T-helper 22 cell (primary cell): ENCODE data around the gene MAP3K5.
A peak's percentile ranks its signal among the peaks of the same experiment; 100 is the strongest.

Source experiments
- DNase-seq: peaks from one replicate; pipeline ENCODE4 v3.0.0-alpha.2; 2020; ENCODE audit warnings: low read depth

Gene MAP3K5

GRCh38 chr6:136571065-136571464 is 221.2 kb downstream of the MAP3K5 start:
- no peak for DNase-seq

- DNase-seq, result no peak
Observed at GRCh38 chr6:136568129-136568528, 224.1 kb downstream of the MAP3K5 start.

- DNase-seq, result no peak
Observed at GRCh38 chr6:136567688-136568087, 224.6 kb downstream of the MAP3K5 start.

GRCh38 chr6:136566851-136567250 is 225.4 kb downstream of the MAP3K5 start:
- DNase-seq, result no peak

GRCh38 chr6:136566007-136566487 is 226.2 kb downstream of the MAP3K5 start:
- no peak for DNase-seq

- no peak for DNase-seq
Observed at GRCh38 chr6:136564180-136564579, 228.1 kb downstream of the MAP3K5 start.

GRCh38 chr6:136563386-136564152 is 228.7 kb downstream of the MAP3K5 start:
- DNase-seq, result no peak

- no peak for DNase-seq
Observed at GRCh38 chr6:136562211-136562610, 230.1 kb downstream of the MAP3K5 start.

- no peak for DNase-seq
Observed at GRCh38 chr6:136553166-136553787, 239.0 kb downstream of the MAP3K5 start.

- DNase-seq, result no peak
Observed at GRCh38 chr6:136552054-136552453, 240.2 kb downstream of the MAP3K5 start.

GRCh38 chr6:136551103-136551502 is 241.2 kb downstream of the MAP3K5 start:
- no peak for DNase-seq

GRCh38 chr6:136550330-136551071 is 241.8 kb downstream of the MAP3K5 start, which contains the start of gene MAP7:
Gene MAP7 (minus strand): TSS chr6:136550422. CDS start chr6:136550408, 14 bp downstream.
- DNase-seq, result peak; percentile 56

GRCh38 chr6:136550045-136550329 is 242.3 kb downstream of the MAP3K5 start:
- no peak for DNase-seq

GRCh38 chr6:136549300-136550044 is 242.8 kb downstream of the MAP3K5 start:
- DNase-seq, result no peak

- no peak for DNase-seq
Observed at GRCh38 chr6:136548582-136549299, 243.5 kb downstream of the MAP3K5 start.

- no peak for DNase-seq
Observed at GRCh38 chr6:136547871-136548270, 244.4 kb downstream of the MAP3K5 start.

- no peak for DNase-seq
Observed at GRCh38 chr6:136547336-136547735, 244.9 kb downstream of the MAP3K5 start.

- no peak for DNase-seq
Observed at GRCh38 chr6:136546331-136546730, 245.9 kb downstream of the MAP3K5 start.

GRCh38 chr6:136544326-136544725 is 248.0 kb downstream of the MAP3K5 start:
- DNase-seq, result no peak

- no peak for DNase-seq
Observed at GRCh38 chr6:136541395-136541794, 250.9 kb downstream of the MAP3K5 start.

GRCh38 chr6:136539967-136540652 is 252.2 kb downstream of the MAP3K5 start:
- no peak for DNase-seq
